Endothelial cell of umbilical vein (primary cell): ENCODE measurements around the gene MS4A10. TPM values are rescaled to one million over a fixed set of nuclear protein-coding genes. Genes with fewer than 3 reads are reported as not detected.

ENCODE experiments used
- BruUV-seq: library from RNA; stranded (reverse); fragments of 400-500 nt; replicated peaks from 2 replicates; lab custom pipeline; 2021; lab: Mats Ljungman, UMichigan
- CTCF ChIA-PET: fragments of 300-600, 350-600 bp; sonication (Branson Sonifier 250); formaldehyde crosslinking; loops from one replicate; lab custom pipeline; 2021; ENCODE audit warnings: antibody characterized with exemption, inconsistent platforms; lab: Charles Lee
- POLR2A ChIA-PET: fragments of 300-600, 350-600 bp; sonication (Branson Sonifier 250); formaldehyde crosslinking; loops from one replicate; lab custom pipeline; 2021; ENCODE audit warnings: antibody characterized with exemption, inconsistent platforms; lab: Charles Lee
- DNase-seq: peaks from one replicate; pipeline ENCODE4 v3.0.0-alpha.2; 2011; ENCODE audit warnings: low read depth, low spot score
- FAIRE-seq: peaks from 2 replicates; lab custom pipeline; 2011; peaks lifted over from hg19 to GRCh38; lab: Jason Lieb, UNC
- H2AFZ ChIP-seq: 2 replicates; pipeline ENCODE4 v1.6.0; 2012; ENCODE audit warnings: low read depth, low read length, control low read depth, inconsistent platforms
- H3K27ac ChIP-seq: 2 replicates; pipeline ENCODE4 v1.5.1; 2011; ENCODE audit warnings: low read depth, mild to moderate bottlenecking, control low read depth, low read length, moderate library complexity; ENCODE audit not compliant: insufficient read depth
- H3K27me3 ChIP-seq, 2 experiments: 2 replicates each; pipeline versions ENCODE4 v1.6.0 to v1.6.1; 2011; ENCODE audit warnings: low read length in 2 of 2, mixed read lengths in 1 of 2; ENCODE audit not compliant: control insufficient read depth in 2 of 2, insufficient read depth in 2 of 2
- H3K36me3 ChIP-seq, 2 experiments: 2 replicates in 1 of 2; 3 replicates in 1 of 2; pipeline ENCODE4 v1.5.1; 2011; ENCODE audit warnings: low read length in 2 of 2, mild to moderate bottlenecking in 1 of 2, moderate library complexity in 1 of 2; ENCODE audit not compliant: control insufficient read depth in 2 of 2, insufficient read depth in 2 of 2; ENCODE audit errors: extremely low read depth in 1 of 2
- H3K4me1 ChIP-seq: 3 replicates; pipeline ENCODE4 v1.5.1; 2011; ENCODE audit warnings: mild to moderate bottlenecking, low read length; ENCODE audit not compliant: control insufficient read depth, insufficient read depth; ENCODE audit errors: extremely low read depth
- H3K4me2 ChIP-seq: 2 replicates; pipeline ENCODE4 v1.6.1; 2011; ENCODE audit warnings: low read length, control low read depth, mixed read lengths; ENCODE audit not compliant: insufficient read depth
- H3K4me3 ChIP-seq, 3 experiments: fragments of 200-600 bp in 1 of 3; sonication (generic), shearing (Covaris generic) in 1 of 3; replicated peaks in 1 of 3; 2 replicates each; pipeline ENCODE4 v1.5.1; 2011 to 2016; ENCODE audit warnings: control low read depth in 3 of 3, low read length in 3 of 3, mild to moderate bottlenecking in 2 of 3, inconsistent platforms in 1 of 3, low read depth in 1 of 3, moderate library complexity in 1 of 3; ENCODE audit not compliant: insufficient read depth in 1 of 3
- H3K79me2 ChIP-seq: 2 replicates; pipeline ENCODE4 v1.6.0; 2012; ENCODE audit warnings: low read length, inconsistent platforms; ENCODE audit not compliant: control insufficient read depth, insufficient read depth
- H3K9ac ChIP-seq: replicated peaks from 2 replicates; pipeline ENCODE3; 2011; ENCODE audit warnings: low read length, control low read depth; ENCODE audit not compliant: insufficient read depth; ENCODE audit errors: extremely low read depth
- H3K9me1 ChIP-seq: replicated peaks from 3 replicates; pipeline ENCODE4 v1.6.0; 2011; ENCODE audit warnings: mild to moderate bottlenecking, low read length; ENCODE audit not compliant: control insufficient read depth, insufficient read depth; ENCODE audit errors: extremely low read depth
- H3K9me3 ChIP-seq: replicated peaks from 2 replicates; pipeline ENCODE4 v1.5.1; 2012; ENCODE audit warnings: low read length, inconsistent platforms; ENCODE audit not compliant: control insufficient read depth, insufficient read depth
- H4K20me1 ChIP-seq: replicated peaks from 2 replicates; pipeline ENCODE3; 2011; ENCODE audit warnings: mild to moderate bottlenecking, low read length; ENCODE audit not compliant: control insufficient read depth, insufficient read depth; ENCODE audit errors: extremely low read depth
- EZH2 ChIP-seq: IDR thresholded peaks from 2 replicates; pipeline ENCODE4 v1.6.1; 2012; ENCODE audit warnings: borderline replicate concordance, low read depth, mild to moderate bottlenecking, moderate library complexity, low read length, inconsistent platforms; ENCODE audit not compliant: severe bottlenecking
- FOS ChIP-seq: IDR thresholded peaks from 2 replicates; pipeline ENCODE4 v1.6.1; 2011; ENCODE audit warnings: mild to moderate bottlenecking, low read length, moderate library complexity, borderline replicate concordance; ENCODE audit not compliant: insufficient read depth
- GATA2 ChIP-seq: IDR thresholded peaks from 2 replicates; pipeline ENCODE4 v1.7.0; 2011; ENCODE audit warnings: low read depth, mild to moderate bottlenecking, moderate library complexity, mixed read lengths, low read length; ENCODE audit not compliant: insufficient read length, insufficient read depth
- JUN ChIP-seq: IDR thresholded peaks from 2 replicates; pipeline ENCODE4 v1.6.1; 2011; ENCODE audit warnings: borderline replicate concordance, low read depth; ENCODE audit not compliant: insufficient read length, insufficient read depth
- MAX ChIP-seq: IDR thresholded peaks from 2 replicates; pipeline ENCODE4 v1.6.1; 2011; ENCODE audit not compliant: insufficient read depth, insufficient read length
- MYC ChIP-seq: IDR thresholded peaks from one replicate; pipeline ENCODE4 v1.6.1; 2011; ENCODE audit warnings: mild to moderate bottlenecking, low read depth, low read length
- POLR2A ChIP-seq: IDR thresholded peaks from 2 replicates; pipeline ENCODE4 v1.6.1; 2012; ENCODE audit warnings: low read depth, mild to moderate bottlenecking, control low read depth, low read length
- POLR2AphosphoS5 ChIP-seq: IDR thresholded peaks from 2 replicates; pipeline ENCODE4 v1.6.1; 2012; ENCODE audit warnings: low read depth, mild to moderate bottlenecking, control low read depth, low read length, moderate library complexity; ENCODE audit not compliant: insufficient read depth
- dilution Hi-C: fragments of 300-500 bp; cut with MboI; formaldehyde crosslinking; loops from one replicate; pipeline ENCODE4 v1.15.0; 2019; ENCODE audit warnings: low sequenced_read_pairs; ENCODE audit not compliant: extremely low pct_ligation_motif_present
- intact Hi-C: fragments of 100-400 bp; cut with micrococcal nuclease; formaldehyde crosslinking; loops from one replicate; pipeline ENCODE4 v1.10.0; 2022
- polyA plus RNA-seq, 4 experiments: library from polyadenylated mRNA; depleted of rRNA in 3 of 4; stranded (reverse) in 3 of 4; unstranded in 1 of 4; fragments of >200 nt; gene quantifications; 2 replicates each; pipeline versions ENCODE4 v1.2.1 to v1.2.3, GENCODE V29; 2011 to 2012; ENCODE audit warnings: missing spikeins in 1 of 4
- total RNA-seq: library from RNA; stranded (reverse); gene quantifications from 2 replicates; pipeline ENCODE4 v1.2.3, GENCODE V29; 2021
- TF ChIP-seq, protein P1 (sequence below), 2 donors: IDR thresholded peaks; 1 replicate in 1 of 2; 2 replicates in 1 of 2; pipeline ENCODE4 v1.5.1; 2011; ENCODE audit warnings: low read length in 2 of 2, mild to moderate bottlenecking in 2 of 2, moderate library complexity in 2 of 2, control low read depth in 1 of 2, inconsistent platforms in 1 of 2, low read depth in 1 of 2; ENCODE audit not compliant: insufficient read depth in 1 of 2; ENCODE audit errors: extremely low read depth in 1 of 2

Gene MS4A10
- total and polyA plus RNA-seq, 2 donors (not counting 3 experiments of a cell fraction or from before 2014, with no cell fraction given): not detected

DNA sequence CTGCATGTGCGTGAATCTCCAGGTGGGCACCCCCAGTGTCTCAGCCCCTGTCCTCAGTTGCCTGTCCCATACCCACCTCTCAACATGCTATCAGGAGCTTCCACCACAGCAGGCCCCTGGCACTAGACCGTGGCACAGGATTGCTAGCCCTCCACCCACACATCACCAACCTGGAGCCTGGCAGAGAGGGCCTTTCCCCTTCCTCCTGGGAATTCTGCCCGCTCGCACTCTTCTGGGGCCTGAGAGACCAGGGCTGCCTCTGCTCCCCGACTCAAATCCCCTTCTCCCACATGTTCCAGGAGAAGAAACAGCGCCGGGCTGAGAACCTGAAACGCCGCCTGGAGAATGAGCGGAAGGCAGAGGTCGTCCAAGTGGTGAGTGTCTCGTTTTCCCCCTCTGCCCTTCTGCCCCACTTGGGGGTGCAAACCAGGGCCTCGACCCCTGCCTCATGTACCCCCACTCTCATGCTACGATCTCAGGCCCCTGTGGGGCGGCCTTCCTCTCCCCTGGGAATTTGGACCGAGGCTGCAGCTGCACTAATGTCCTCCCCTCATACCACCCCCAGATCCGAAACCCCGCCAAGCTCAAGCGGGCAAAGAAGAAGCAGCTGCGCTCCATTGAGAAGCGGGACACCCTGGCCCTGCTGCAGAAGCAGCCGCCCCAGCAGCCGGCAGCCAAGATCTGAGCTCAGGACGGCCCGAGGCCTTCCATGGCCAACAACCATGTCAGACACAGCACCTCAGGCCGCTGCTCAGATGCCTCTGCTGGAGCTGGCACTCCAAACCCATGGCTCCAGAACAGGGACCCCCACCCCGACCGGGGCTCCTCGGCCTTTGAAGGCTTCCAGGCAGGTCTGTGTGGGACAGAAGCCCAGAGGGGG is 64.7 kb downstream of the MS4A10 start:
- H3K27me3 ChIP-seq: no peaks in the 10 kb centered on the region
- TF ChIP-seq JUN (no peak), EZH2 (no peak), MAX (no peak), GATA2 (no peak), POLR2A (no peak), MYC (no peak), FOS (no peak), POLR2AphosphoS5 (no peak)
- TF ChIP-seq, protein P1, sequence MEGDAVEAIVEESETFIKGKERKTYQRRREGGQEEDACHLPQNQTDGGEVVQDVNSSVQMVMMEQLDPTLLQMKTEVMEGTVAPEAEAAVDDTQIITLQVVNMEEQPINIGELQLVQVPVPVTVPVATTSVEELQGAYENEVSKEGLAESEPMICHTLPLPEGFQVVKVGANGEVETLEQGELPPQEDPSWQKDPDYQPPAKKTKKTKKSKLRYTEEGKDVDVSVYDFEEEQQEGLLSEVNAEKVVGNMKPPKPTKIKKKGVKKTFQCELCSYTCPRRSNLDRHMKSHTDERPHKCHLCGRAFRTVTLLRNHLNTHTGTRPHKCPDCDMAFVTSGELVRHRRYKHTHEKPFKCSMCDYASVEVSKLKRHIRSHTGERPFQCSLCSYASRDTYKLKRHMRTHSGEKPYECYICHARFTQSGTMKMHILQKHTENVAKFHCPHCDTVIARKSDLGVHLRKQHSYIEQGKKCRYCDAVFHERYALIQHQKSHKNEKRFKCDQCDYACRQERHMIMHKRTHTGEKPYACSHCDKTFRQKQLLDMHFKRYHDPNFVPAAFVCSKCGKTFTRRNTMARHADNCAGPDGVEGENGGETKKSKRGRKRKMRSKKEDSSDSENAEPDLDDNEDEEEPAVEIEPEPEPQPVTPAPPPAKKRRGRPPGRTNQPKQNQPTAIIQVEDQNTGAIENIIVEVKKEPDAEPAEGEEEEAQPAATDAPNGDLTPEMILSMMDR (IDR thresholded peaks at IDR 0.05; ENCODE audit: extremely low read depth in 1 of 2, insufficient read depth in 1 of 2, low read depth in 1 of 2, low read length in 2 of 2): no peak
- peaks cover 7% of the 10 kb centered on the region for H3K4me1 ChIP-seq
- peaks cover 22% of the 10 kb centered on the region for H3K79me2 ChIP-seq
- dilution Hi-C loops (no loop called here), intact Hi-C loops (no loop called here)
- ChIA-PET CTCF (interaction anchor here (1.2 to 1.7 kb wide), 2 partner anchors 39 to 87 kb away, joined by 3 to 7 read pairs; no protein-coding TSS in a partner anchor), POLR2A (no interaction called here)
- H3K9ac ChIP-seq: no peak overlapping the region
- no peaks in the 10 kb centered on the region for H4K20me1 ChIP-seq
- FAIRE-seq (no peak), DNase-seq (no peak)
- no peaks in the 10 kb centered on the region for H3K9me3 ChIP-seq
- no peak overlapping the region for H3K27ac ChIP-seq
- H3K4me3 ChIP-seq: no peak overlapping the region
- no TSS peak for BruUV-seq
- H3K4me2 ChIP-seq: no peak overlapping the region
- H3K36me3 ChIP-seq: peaks cover 0 to 24% of the 10 kb centered on the region in 2 experiments
- H3K9me1 ChIP-seq: no peaks in the 10 kb centered on the region
- H2AFZ ChIP-seq: no peak overlapping the region

Other genes starting within 250 kb of the MS4A10 start
- not detected in 2 replicates for gene MS4A8, start 85.7 kb upstream of the MS4A10 start, total RNA-seq
- not detected in 2 replicates for gene MS4A8, start 85.7 kb upstream of the MS4A10 start, polyA plus RNA-seq
- gene MS4A18, start 60.6 kb upstream of the MS4A10 start, total RNA-seq: not detected in 2 replicates
- gene MS4A18, start 60.6 kb upstream of the MS4A10 start, polyA plus RNA-seq: not detected in 2 replicates
- gene MS4A15, start 28.5 kb upstream of the MS4A10 start, total RNA-seq: not detected in 2 replicates
- not detected in 2 replicates for gene MS4A15, start 28.5 kb upstream of the MS4A10 start, polyA plus RNA-seq
- 57.6 and 60.8 TPM in 2 replicates for gene CCDC86, start 56.8 kb downstream of the MS4A10 start, total RNA-seq
- 29.8 and 32.3 TPM in 2 replicates for gene CCDC86, start 56.8 kb downstream of the MS4A10 start, polyA plus RNA-seq
- 0.15 TPM in 1 of 2 replicates, not detected in the other for gene PTGDR2, start 70.6 kb downstream of the MS4A10 start, total RNA-seq
- not detected in 2 replicates for gene PTGDR2, start 70.6 kb downstream of the MS4A10 start, polyA plus RNA-seq
- gene ZP1, start 82.2 kb downstream of the MS4A10 start, total RNA-seq: not detected in 2 replicates
- gene ZP1, start 82.2 kb downstream of the MS4A10 start, polyA plus RNA-seq: not detected in 2 replicates
- gene PRPF19, start 121.3 kb downstream of the MS4A10 start, total RNA-seq: 114 and 126 TPM in 2 replicates
- gene PRPF19, start 121.3 kb downstream of the MS4A10 start, polyA plus RNA-seq: 97.1 and 121 TPM in 2 replicates
- 172 and 192 TPM in 2 replicates for gene TMEM109, start 128.8 kb downstream of the MS4A10 start, total RNA-seq
- gene TMEM109, start 128.8 kb downstream of the MS4A10 start, polyA plus RNA-seq: 141 and 143 TPM in 2 replicates
- 106 and 120 TPM in 2 replicates for gene TMEM132A, start 139.1 kb downstream of the MS4A10 start, total RNA-seq
- gene TMEM132A, start 139.1 kb downstream of the MS4A10 start, polyA plus RNA-seq: 74.3 and 97.9 TPM in 2 replicates
- gene SLC15A3, start 166.8 kb downstream of the MS4A10 start, total RNA-seq: 1.7 and 4.4 TPM in 2 replicates
- 3.3 TPM in 2 replicates for gene SLC15A3, start 166.8 kb downstream of the MS4A10 start, polyA plus RNA-seq
- not detected in 2 replicates for gene CD6, start 186.3 kb downstream of the MS4A10 start, total RNA-seq
- gene CD6, start 186.3 kb downstream of the MS4A10 start, polyA plus RNA-seq: not detected in 2 replicates